MM.1S (cell line): ENCODE measurements around the gene ARHGAP11A.

Experiments used
- CTCF ChIP-seq: fragments of 300-600 bp; sonication (generic); IDR thresholded peaks from 2 replicates; pipeline ENCODE4 v1.5.1; 2016; ENCODE audit warnings: antibody characterized with exemption, low read length, mixed read lengths
- EZH2 ChIP-seq: fragments of 300-600 bp; sonication (generic); optimal IDR thresholded peaks from 2 replicates; pipeline ENCODE3; 2017; ENCODE audit warnings: low read depth, mild to moderate bottlenecking, antibody characterized with exemption, low read length, mixed read lengths

GRCh38 chr15:32642667-32643435 is 27.5 kb downstream of the ARHGAP11A start:
- no peak for TF ChIP-seq CTCF
- TF ChIP-seq EZH2 = no peak
